HL-60/S4 treated with retinoic acid at 250 ng/mL for 4 days and 3 days (cell line): Measurements from ENCODE around the gene ZKSCAN1.
"Not testable (repeated sequence)": the region's sequence is repeated elsewhere in the genome, so short reads cannot be mapped to it uniquely, and the experiment has no call there.

Experiments used
- in situ Hi-C: fragments of 300-500 bp; cut with MboI; formaldehyde crosslinking; loops from 2 replicates; pipeline ENCODE4 v1.7.0; 2022; ENCODE audit warnings: low sequenced_read_pairs

ZKSCAN1 gene

GRCh38 chr7:100000239-100000638 is 15.2 kb upstream of the ZKSCAN1 start:
- in situ Hi-C loops: no loop called here

- in situ Hi-C loops: no loop called here
Measured at GRCh38 chr7:100003711-100004661, 11.4 kb upstream of the ZKSCAN1 start.

- in situ Hi-C loops: no loop called here
Measured at GRCh38 chr7:100007887-100008286, 7.5 kb upstream of the ZKSCAN1 start.

GRCh38 chr7:100008525-100008924 is 6.9 kb upstream of the ZKSCAN1 start:
- in situ Hi-C loops: no loop called here

GRCh38 chr7:100009952-100010351 is 5.4 kb upstream of the ZKSCAN1 start:
- in situ Hi-C loops: not testable (repeated sequence)

- in situ Hi-C loops: no loop called here
Measured at GRCh38 chr7:100010901-100011300, 4.5 kb upstream of the ZKSCAN1 start.

- in situ Hi-C loops: no loop called here
Measured at GRCh38 chr7:100011516-100011915, 3.9 kb upstream of the ZKSCAN1 start.

GRCh38 chr7:100012385-100013327 is 2.7 kb upstream of the ZKSCAN1 start:
- in situ Hi-C loops: not testable (repeated sequence)

- in situ Hi-C loops: no loop called here
Measured at GRCh38 chr7:100013328-100013676, 2.1 kb upstream of the ZKSCAN1 start.

GRCh38 chr7:100016215-100016901 is 962 bp downstream of the ZKSCAN1 start:
- in situ Hi-C loops: no loop called here

- in situ Hi-C loops: no loop called here
Measured at GRCh38 chr7:100017300-100017699, 1.9 kb downstream of the ZKSCAN1 start.

GRCh38 chr7:100017875-100018274 is 2.5 kb downstream of the ZKSCAN1 start:
- in situ Hi-C loops: no loop called here

- in situ Hi-C loops: no loop called here
Measured at GRCh38 chr7:100019908-100020307, 4.5 kb downstream of the ZKSCAN1 start.

- in situ Hi-C loops: no loop called here
Measured at GRCh38 chr7:100021297-100021696, 5.9 kb downstream of the ZKSCAN1 start.

GRCh38 chr7:100022621-100023020 is 7.2 kb downstream of the ZKSCAN1 start:
- in situ Hi-C loops: no loop called here

- in situ Hi-C loops: no loop called here
Measured at GRCh38 chr7:100023526-100023925, 8.1 kb downstream of the ZKSCAN1 start.

GRCh38 chr7:100024020-100024619 is 8.7 kb downstream of the ZKSCAN1 start:
- in situ Hi-C loops: no loop called here

- in situ Hi-C loops: no loop called here
Measured at GRCh38 chr7:100027197-100027596, 11.8 kb downstream of the ZKSCAN1 start.

GRCh38 chr7:100029596-100029995 is 14.2 kb downstream of the ZKSCAN1 start:
- in situ Hi-C loops: no loop called here

GRCh38 chr7:100033526-100033925 is 18.1 kb downstream of the ZKSCAN1 start:
- in situ Hi-C loops: no loop called here
